HEK293 (cell line): ENCODE data around the gene TMEM255B.

Experiments used
- SETDB1 ChIP-seq: IDR thresholded peaks from one replicate; pipeline ENCODE4 v1.6.1; 2017; ENCODE audit warnings: mild to moderate bottlenecking, low read length, moderate library complexity, mixed read lengths; ENCODE audit not compliant: insufficient read length
- ZNF768 ChIP-seq: fragments of 450-650 bp; formaldehyde crosslinking; IDR thresholded peaks from 2 replicates; pipeline ENCODE4 v1.5.1; 2018; ENCODE audit warnings: missing biosample characterization, mild to moderate bottlenecking, missing genetic modification characterization
- TF ChIP-seq, protein P1 (sequence below): sonication (generic); formaldehyde crosslinking; IDR thresholded peaks from 2 replicates; pipeline ENCODE4 v1.8.1; 2022; ENCODE audit warnings: mild to moderate bottlenecking, moderate library complexity, missing genetic modification reagents

DNA sequence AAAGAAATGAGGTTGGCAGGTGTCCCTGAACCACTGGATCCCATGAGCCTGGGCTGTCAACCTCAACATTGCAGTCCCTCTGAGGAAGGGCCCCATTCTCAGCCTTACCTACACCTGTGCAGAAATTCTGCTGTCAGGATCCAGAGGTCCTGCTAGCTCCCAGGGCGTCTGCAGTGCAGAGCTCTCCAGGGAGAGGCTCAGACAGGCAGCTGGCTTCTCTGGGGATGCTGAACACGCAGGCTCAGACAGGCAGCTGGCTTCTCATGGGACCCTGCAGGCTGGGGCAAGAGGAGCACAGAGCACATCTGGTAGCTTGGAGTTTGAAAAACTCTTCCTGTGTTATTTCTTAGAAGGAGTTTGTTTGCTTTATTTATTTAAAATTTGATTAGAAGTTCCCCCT is 50.9 kb downstream of the TMEM255B start:
- TF ChIP-seq SETDB1 (no peak), ZNF768 (tag by site-specific recombination) (no peak)
- TF ChIP-seq, protein P1, sequence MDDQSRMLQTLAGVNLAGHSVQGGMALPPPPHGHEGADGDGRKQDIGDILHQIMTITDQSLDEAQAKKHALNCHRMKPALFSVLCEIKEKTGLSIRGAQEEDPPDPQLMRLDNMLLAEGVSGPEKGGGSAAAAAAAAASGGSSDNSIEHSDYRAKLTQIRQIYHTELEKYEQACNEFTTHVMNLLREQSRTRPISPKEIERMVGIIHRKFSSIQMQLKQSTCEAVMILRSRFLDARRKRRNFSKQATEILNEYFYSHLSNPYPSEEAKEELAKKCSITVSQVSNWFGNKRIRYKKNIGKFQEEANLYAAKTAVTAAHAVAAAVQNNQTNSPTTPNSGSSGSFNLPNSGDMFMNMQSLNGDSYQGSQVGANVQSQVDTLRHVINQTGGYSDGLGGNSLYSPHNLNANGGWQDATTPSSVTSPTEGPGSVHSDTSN: no peak
